NCI-H1436 treated with DMSO at 0.1 percent for 48 hours (cell line): Measurements from ENCODE around the gene SLC49A3.
"Not testable (repeated sequence)": the region's sequence is repeated elsewhere in the genome, so short reads cannot be mapped to it uniquely, and the experiment has no call there.

Experiments
- DNase-seq: peaks from one replicate; lab custom pipeline; 2025; lab: John Stamatoyannopoulos, UW

Gene SLC49A3

GRCh38 chr4:681736-682451 is 7.1 kb downstream of the SLC49A3 start:
- no peak for DNase-seq

GRCh38 chr4:680928-681645 is 7.9 kb downstream of the SLC49A3 start:
- no peak for DNase-seq

- DNase-seq = no peak
These were observed 8.4 kb downstream of the SLC49A3 start for GRCh38 chr4:680551-680927.

GRCh38 chr4:680091-680490 is 8.9 kb downstream of the SLC49A3 start:
- no peak for DNase-seq

- DNase-seq = no peak
These were observed 9.3 kb downstream of the SLC49A3 start for GRCh38 chr4:679629-680028.

GRCh38 chr4:679104-679481 is 9.9 kb downstream of the SLC49A3 start:
- DNase-seq = no peak

GRCh38 chr4:678331-679103 is 10.4 kb downstream of the SLC49A3 start:
- no peak for DNase-seq

- no peak for DNase-seq
These were observed 11.3 kb downstream of the SLC49A3 start for GRCh38 chr4:677431-678293.

- DNase-seq = no peak
These were observed 12.1 kb downstream of the SLC49A3 start for GRCh38 chr4:676871-677235.

- no peak for DNase-seq
These were observed 12.7 kb downstream of the SLC49A3 start for GRCh38 chr4:675980-676870.

GRCh38 chr4:675036-675882 is 13.7 kb downstream of the SLC49A3 start:
- no peak for DNase-seq

- DNase-seq = peak; percentile 84
These were observed 14.5 kb downstream of the SLC49A3 start, which contains the start of the genes ATP5ME and MYL5 for GRCh38 chr4:674172-675035. Gene ATP5ME, minus strand, starts transcription at chr4:674276. Its CDS starts 29 bp downstream, at chr4:674247. Gene MYL5, plus strand, starts transcription at chr4:674542. Its CDS starts 3,485 bp downstream, at chr4:678027.

- no peak for DNase-seq
These were observed 15.4 kb downstream of the SLC49A3 start for GRCh38 chr4:673349-674091.

- no peak for DNase-seq
These were observed 17.2 kb downstream of the SLC49A3 start for GRCh38 chr4:671769-672168.

GRCh38 chr4:669806-670559 is 19.0 kb downstream of the SLC49A3 start:
- not testable (repeated sequence) for DNase-seq

GRCh38 chr4:668219-668618 is 20.7 kb downstream of the SLC49A3 start:
- not testable (repeated sequence) for DNase-seq

GRCh38 chr4:667545-667925 is 21.4 kb downstream of the SLC49A3 start:
- no peak for DNase-seq
